Measurements from ENCODE around the gene RAB31. TPM values are rescaled to one million over a fixed set of nuclear protein-coding genes. Genes with fewer than 3 reads are reported as not detected.

Gene RAB31
- polyA plus RNA-seq, 1 donor (not counting 4 experiments of a cell fraction or from before 2014, with no cell fraction given) = 47.0 TPM

DNA sequence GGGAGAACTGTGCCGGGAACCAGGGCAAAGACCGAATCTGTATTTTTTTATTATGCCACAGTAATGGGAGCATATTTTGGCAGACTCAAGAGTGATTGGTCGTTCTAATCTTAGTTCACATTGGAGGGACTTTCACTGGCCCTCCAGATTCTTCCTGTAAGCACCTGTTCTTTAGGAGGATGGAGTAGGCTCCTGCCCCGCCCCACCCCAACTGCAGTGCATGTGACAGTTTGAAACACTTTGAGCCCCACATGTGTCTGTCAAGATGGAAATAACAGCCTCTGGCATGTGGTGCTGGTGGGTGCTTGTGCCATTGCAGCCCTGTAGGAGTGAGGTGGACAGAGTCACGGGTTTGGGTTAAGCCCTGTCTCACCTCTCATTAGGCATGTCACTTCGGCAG is 134.3 kb downstream of the RAB31 start:
- no peaks in the 10 kb centered on the region for H3K9me1 ChIP-seq (ENCODE audit: control insufficient read depth, extremely low read depth, insufficient read depth, low read length)
- no peak for DNase-seq (ENCODE audit: low read depth, low spot score)
- H3K27me3 ChIP-seq (ENCODE audit: control insufficient read depth, extremely low read depth, insufficient read depth, low read length) = no peaks in the 10 kb centered on the region
- H3K79me2 ChIP-seq (ENCODE audit: control insufficient read depth, insufficient read depth, low read length) = no peaks in the 10 kb centered on the region
- no peak for FAIRE-seq
- no peaks in the 10 kb centered on the region for H3K9me3 ChIP-seq (ENCODE audit: control insufficient read depth, low read depth, low read length)
- no peak overlapping the region for H3K4me3 ChIP-seq (ENCODE audit: control insufficient read depth in 2 of 3, extremely low read depth in 1 of 3, insufficient read depth in 2 of 3, low read depth in 1 of 3, low read length in 3 of 3)
- H3K27ac ChIP-seq (ENCODE audit: control insufficient read depth, insufficient read depth, low read length) = no peak overlapping the region
- H3K4me1 ChIP-seq (ENCODE audit: control insufficient read depth, extremely low read depth, insufficient read depth, low read length) = peaks cover 14% of the 10 kb centered on the region
- peaks cover 0 to 6% of the 10 kb centered on the region in 2 experiments for H3K36me3 ChIP-seq (ENCODE audit: control insufficient read depth in 2 of 2, extremely low read depth in 1 of 2, insufficient read depth in 2 of 2, low read length in 2 of 2)
- H4K20me1 ChIP-seq (ENCODE audit: control insufficient read depth, extremely low read depth, insufficient read depth, low read length) = no peaks in the 10 kb centered on the region
- H2AFZ ChIP-seq (ENCODE audit: control insufficient read depth, low read length) = no peak overlapping the region
- H3K9ac ChIP-seq (ENCODE audit: control insufficient read depth, extremely low read depth, insufficient read depth, low read length) = no peak overlapping the region
- H3K4me2 ChIP-seq (ENCODE audit: control insufficient read depth, extremely low read depth, insufficient read depth, low read depth, low read length) = no peak overlapping the region
- no peak for TF ChIP-seq EZH2 (IDR thresholded peaks at IDR 0.05; ENCODE audit: low read length)
- dilution Hi-C loops (cut with MboI; ENCODE audit: extremely low pct_ligation_motif_present, low sequenced_read_pairs) = no loop called here

DNA sequence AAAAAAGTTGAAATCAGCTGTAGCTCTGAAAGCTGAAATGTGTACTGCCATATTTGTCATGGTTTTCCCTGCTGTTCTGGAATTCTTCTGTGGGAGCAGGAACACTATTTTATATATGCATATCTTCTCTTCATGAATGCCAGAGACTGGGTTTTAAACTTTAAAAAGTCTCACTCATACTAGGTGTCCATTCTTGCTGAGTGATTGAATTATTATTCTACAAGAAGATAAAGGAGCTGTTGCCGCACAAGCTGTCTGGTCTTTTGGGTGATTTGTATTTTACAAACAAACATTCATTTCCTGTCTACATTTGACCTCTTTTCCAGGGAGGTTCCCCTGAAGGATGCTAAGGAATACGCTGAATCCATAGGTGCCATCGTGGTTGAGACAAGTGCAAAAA is 137.2 kb downstream of the RAB31 start:
- Histone ChIP-seq H3K27ac (ENCODE audit: control insufficient read depth, insufficient read depth, low read length) (no peak overlapping the region), H3K4me2 (ENCODE audit: control insufficient read depth, extremely low read depth, insufficient read depth, low read depth, low read length) (no peak overlapping the region), H2AFZ (ENCODE audit: control insufficient read depth, low read length) (no peak overlapping the region), H3K79me2 (ENCODE audit: control insufficient read depth, insufficient read depth, low read length) (no peaks in the 10 kb centered on the region), H3K9ac (ENCODE audit: control insufficient read depth, extremely low read depth, insufficient read depth, low read length) (no peak overlapping the region), H3K9me1 (ENCODE audit: control insufficient read depth, extremely low read depth, insufficient read depth, low read length) (no peaks in the 10 kb centered on the region), H3K27me3 (ENCODE audit: control insufficient read depth, extremely low read depth, insufficient read depth, low read length) (no peaks in the 10 kb centered on the region), H3K9me3 (ENCODE audit: control insufficient read depth, low read depth, low read length) (no peaks in the 10 kb centered on the region), H3K4me1 (ENCODE audit: control insufficient read depth, extremely low read depth, insufficient read depth, low read length) (peaks cover 14% of the 10 kb centered on the region), H3K4me3 (ENCODE audit: control insufficient read depth in 2 of 3, extremely low read depth in 1 of 3, insufficient read depth in 2 of 3, low read depth in 1 of 3, low read length in 3 of 3) (no peak overlapping the region), H3K36me3 (ENCODE audit: control insufficient read depth in 2 of 2, extremely low read depth in 1 of 2, insufficient read depth in 2 of 2, low read length in 2 of 2) (no peaks in the 10 kb centered on the region), H4K20me1 (ENCODE audit: control insufficient read depth, extremely low read depth, insufficient read depth, low read length) (no peaks in the 10 kb centered on the region)
- no peak for FAIRE-seq
- dilution Hi-C loops (cut with MboI; ENCODE audit: extremely low pct_ligation_motif_present, low sequenced_read_pairs) = no loop called here
- TF ChIP-seq EZH2 (IDR thresholded peaks at IDR 0.05; ENCODE audit: low read length) = no peak
- TF ChIP-seq, protein P1, sequence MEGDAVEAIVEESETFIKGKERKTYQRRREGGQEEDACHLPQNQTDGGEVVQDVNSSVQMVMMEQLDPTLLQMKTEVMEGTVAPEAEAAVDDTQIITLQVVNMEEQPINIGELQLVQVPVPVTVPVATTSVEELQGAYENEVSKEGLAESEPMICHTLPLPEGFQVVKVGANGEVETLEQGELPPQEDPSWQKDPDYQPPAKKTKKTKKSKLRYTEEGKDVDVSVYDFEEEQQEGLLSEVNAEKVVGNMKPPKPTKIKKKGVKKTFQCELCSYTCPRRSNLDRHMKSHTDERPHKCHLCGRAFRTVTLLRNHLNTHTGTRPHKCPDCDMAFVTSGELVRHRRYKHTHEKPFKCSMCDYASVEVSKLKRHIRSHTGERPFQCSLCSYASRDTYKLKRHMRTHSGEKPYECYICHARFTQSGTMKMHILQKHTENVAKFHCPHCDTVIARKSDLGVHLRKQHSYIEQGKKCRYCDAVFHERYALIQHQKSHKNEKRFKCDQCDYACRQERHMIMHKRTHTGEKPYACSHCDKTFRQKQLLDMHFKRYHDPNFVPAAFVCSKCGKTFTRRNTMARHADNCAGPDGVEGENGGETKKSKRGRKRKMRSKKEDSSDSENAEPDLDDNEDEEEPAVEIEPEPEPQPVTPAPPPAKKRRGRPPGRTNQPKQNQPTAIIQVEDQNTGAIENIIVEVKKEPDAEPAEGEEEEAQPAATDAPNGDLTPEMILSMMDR (optimal IDR thresholded peaks at IDR 0.05 in 1 of 3, IDR thresholded peaks at IDR 0.05 in 1 of 3, conservative IDR thresholded peaks at IDR 0.05 in 1 of 3; ENCODE audit: extremely low read depth in 1 of 3, insufficient read depth in 2 of 3, low read length in 3 of 3) = no peak
- DNase-seq (ENCODE audit: low read depth, low spot score) = no peak

Data from keratinocyte (primary cell).